GM20431 (cell line): Measurements from ENCODE around the gene GAS6.

ENCODE experiments used
- in situ Hi-C: fragments of 300-500 bp; cut with MseI, MboI; formaldehyde crosslinking; loops from one replicate; pipeline ENCODE4 v1.15.0; 2020; ENCODE audit warnings: low sequenced_read_pairs; ENCODE audit not compliant: unreplicated experiment

The GAS6 gene

DNA sequence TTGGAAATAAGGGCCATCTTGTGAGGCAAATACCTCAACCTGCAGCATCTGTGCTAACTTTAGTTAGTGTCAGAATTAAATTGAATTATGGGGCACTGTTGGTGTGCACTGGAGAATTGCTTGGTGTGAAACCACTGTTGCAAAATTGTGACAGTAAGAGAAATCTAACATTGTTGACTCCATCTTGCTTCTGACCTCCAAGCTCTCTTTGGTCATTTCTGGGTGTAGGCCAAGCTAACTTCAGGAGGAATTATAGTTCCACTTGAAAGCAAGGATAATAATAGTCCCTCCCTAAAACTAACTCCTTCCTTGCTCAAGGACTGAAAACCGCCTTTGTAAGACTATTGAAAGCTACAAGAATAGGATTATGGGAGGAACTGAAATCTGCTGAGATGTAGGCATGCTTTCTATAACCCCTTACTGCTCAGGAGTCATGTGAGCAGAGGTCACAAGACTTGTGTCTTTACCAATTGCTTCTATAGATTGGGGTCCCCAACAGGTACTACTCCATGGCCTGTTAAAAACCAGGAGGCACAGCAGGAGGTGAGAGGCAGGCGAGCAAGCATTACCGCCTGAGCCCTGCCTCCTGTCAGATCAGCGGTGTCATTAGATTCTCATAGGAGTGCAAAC lies 24.9 kb upstream of the GAS6 start:
- in situ Hi-C loops, result no loop called here

DNA sequence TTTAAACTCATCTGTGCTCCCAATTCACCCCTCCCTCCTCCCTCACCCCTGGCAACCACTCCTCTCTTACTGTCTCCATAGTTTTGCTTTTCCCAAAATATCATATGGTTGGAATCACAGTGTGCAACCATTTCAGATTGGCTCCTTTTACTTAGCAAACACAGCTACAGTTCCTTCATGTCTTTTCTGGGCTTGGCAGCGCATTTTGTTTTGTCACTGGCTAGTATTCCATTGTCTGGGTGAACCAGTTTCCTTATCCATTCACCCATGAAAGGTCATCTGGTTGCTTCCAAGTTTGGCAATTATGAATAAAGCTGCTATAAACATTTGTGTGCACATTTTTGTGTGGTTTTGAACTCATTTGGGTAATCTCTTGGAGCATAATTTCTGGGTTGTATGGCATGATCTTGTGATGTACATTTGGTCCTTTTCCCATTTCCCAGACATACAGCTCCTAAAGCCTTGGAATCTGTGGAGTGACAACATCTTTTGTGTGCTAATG lies 23.9 kb upstream of the GAS6 start:
- in situ Hi-C loops, result no loop called here

DNA sequence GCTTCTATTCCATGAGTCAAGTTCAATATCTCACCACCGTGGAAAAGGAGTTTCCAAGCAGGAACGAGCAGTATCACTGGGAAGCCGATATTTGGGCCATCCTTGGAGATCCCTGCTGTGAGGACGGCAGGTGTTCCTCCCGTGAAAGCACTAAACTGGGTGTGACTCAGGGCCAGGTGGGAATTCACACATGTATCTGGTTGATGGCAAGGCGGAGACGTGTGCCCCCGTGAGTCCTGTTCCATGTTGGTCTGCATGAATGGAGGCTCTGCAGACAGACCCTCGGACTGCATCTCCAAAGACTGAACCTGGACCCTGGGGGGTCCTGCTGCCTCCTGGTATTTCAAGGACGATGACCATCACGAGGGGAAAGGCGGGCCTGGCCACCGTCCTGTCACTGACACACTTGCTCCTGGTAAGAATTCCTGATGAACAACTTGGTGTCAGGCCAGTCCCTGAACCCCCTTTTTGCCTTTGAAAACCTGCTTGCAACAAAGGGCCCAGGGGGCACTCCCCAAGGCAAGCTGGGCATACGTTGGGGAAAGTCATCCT lies 22.8 kb upstream of the GAS6 start:
- in situ Hi-C loops, result no loop called here

DNA sequence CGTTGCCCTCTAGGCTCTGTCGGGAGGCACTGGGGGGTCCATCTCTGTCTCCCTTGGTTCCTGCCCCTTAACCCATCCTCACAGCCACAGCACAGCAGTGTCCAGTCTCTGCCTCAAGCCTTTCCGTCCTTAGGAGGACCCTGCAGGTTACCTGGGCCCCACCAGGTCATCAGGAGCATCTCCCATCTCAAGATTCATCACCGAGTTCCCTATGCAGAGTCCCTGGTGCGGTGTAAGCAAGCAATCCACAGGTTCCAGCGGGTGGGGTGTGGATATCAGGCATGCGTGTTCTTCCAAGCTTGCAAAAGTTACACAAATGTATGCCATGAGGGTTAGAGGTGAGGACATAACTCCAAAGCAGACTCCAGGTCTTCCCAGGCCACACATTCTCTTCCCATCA lies 20.9 kb upstream of the GAS6 start:
- in situ Hi-C loops, result no loop called here

DNA sequence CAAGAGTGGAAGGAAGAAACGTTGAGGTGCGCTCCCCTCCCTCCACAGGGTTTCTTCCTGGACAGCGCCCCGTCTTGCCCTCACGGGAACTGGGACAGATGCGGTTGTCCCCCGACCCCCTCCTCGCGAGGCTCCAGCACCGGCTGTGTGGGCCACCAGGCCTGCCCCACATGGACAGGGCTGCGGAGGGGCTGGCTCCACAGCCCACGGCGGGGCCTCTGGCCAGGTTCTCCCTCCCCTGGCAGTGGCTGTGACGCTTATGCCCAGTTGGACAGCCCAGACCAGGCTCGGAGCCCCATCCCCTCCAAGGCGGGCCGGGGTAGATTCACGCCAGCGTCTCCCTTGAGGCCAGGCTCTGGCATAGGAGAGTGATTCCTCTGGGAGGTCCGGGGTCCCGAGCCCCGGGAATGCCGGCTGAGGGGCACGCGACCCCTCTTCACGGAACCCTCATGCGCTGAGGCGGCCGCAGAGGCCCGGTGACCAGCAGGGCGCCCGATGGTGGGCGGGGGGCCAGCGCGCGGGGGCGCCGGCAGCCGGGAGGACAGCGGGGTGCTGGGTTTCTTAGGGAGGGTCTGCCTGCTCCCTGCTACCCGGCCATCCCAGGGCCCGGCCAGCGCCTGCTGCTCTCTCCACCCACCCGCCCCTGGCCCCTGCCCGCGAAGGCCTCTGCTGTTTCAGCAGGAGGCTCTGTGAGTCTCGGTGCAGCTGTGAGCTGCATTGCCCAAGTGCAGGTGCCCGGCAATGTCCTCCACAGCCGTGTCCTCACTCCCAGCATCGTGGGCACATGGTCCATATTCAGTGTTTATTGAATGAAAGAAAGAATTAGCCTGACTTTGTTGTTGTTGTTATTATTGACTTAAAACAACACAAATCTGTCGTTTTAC lies 20.3 kb upstream of the GAS6 start:
- in situ Hi-C loops, result no loop called here

DNA sequence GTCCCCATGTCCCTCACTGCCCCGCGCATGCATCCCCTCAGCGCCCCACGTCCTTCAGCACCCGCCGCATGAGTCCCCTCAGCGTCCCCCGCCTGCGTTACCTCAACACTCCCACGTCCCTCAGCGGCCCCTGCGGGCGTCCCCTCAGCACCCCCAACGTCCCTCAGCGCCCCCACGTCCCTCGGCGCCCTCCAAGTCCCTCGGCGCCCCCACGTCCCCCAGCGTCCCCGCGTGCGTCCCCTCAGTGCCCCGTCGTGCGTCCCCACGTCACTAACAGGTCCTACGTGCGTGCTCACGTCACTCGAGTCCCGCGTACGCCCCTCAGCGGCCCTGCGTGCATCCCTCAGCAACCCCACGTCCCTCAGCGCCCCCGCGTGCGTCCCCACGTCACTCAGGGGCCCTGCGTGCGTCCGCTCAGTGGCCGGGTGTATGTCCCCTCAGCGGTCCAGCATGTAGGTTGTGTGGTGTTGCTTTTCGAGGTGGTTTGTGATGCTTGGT lies 19.5 kb upstream of the GAS6 start:
- in situ Hi-C loops, result no loop called here

DNA sequence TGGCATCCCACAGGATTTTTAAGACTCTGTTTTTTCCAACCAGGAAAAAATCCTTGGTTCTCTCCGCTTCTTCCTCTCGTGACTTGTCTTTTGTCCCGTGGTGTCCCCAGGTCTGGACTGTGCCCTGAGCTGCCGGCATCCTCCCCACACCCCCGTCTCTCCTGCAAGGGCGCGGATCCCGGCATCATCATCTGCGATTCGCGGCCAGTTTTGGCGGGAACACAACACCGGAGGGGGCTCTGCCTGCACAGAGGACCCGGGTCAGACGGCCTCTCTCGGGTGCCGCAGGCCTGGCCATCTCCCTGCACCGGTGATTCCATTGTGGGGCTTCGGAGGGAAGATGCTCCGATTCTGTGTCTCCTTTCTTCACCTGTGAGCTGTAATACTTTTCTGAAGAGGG lies 18.8 kb upstream of the GAS6 start:
- in situ Hi-C loops, result no loop called here

DNA sequence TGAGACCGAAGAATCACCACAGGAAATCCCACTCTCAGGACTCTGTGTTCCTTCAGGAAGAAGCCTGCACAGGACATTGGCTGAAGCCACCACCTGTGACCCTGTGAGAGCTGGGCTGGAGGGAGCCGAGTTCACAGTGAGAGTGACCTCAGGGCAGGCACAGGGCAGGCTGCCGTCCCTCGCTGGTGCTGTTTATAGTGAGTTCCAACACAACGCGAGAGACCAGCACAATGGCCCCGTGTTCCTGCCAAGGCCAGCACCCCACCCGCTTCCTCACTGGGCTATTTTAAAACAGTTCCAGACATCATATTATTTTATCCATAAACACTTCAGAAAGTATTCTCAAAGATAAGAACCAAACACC lies 18.4 kb upstream of the GAS6 start:
- in situ Hi-C loops, result no loop called here

DNA sequence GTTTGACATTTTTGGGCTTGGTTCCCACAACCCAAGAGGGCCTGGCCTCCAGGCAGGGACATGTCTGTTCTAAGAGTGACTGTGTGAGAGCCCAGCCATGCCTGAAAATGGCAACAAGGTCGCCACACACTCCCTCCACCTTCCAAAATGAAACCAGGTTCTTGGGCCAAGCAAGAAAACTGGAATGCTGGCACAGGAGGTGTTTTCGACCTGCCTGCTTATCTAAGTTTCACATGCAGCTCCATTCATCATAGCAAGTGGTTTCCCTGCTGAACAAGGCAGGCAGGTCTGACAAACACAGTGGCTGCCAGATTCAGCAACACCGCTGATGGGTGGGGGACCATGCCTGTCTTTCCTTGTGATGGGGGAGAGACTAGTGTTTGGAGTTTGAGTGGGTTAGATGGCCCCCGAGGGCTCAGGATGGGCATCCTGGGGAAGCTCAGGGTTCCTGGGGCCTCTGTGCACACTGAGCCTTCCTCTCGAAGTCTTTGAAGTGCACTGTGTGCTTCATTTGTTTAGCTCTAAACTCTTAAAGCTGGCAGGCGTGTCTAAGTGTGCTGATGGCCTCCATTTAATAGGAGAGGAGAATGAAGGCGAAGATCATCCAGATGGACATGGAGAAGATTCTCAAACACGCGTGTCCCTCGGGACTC lies 17.9 kb upstream of the GAS6 start:
- in situ Hi-C loops, result no loop called here

DNA sequence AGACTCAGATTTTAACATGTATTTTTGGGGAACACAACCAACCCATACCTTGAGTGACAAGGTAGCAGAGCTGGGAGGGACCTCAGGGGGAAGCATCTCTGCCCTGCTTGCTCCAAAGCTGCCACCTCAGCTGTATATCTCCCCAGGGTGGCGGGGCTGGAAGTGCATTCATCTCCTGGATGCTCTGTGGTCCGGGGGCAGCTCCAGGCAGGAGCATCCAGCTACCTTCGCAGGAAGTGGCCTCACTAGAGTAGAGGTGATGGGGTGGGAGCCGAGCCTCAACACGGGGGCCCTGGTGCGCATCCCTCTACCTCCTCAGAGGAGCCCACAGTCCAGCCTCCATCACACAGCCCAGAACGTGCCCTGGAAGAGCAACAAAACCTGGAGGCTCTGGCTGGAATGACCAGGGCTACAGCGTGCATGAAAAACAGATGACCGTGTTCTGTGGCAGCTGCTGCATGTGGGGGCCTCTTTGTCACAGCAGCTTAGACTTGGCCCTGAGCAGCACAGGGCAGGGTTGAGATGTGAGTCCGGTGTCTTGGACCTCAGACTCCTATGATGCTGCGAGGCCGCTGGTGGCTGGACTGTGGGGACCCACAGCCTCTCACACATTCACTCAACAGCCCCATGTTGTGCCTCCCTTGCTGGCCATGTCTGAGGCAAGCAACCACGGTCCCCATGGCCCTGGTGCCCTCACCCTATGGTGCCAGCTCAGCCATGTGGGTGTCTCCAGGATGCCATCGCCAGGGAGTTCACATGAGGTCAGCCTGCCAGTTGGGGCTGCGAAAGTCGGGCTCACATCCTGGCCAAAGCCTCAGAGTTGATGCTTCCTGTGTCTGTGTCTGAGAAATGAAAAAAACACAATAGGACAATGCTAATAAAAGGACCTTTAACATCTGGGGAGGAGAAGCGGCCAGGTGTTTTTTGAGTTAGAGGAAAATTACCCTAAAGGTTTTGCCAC lies 17.1 kb upstream of the GAS6 start:
- in situ Hi-C loops, result no loop called here

DNA sequence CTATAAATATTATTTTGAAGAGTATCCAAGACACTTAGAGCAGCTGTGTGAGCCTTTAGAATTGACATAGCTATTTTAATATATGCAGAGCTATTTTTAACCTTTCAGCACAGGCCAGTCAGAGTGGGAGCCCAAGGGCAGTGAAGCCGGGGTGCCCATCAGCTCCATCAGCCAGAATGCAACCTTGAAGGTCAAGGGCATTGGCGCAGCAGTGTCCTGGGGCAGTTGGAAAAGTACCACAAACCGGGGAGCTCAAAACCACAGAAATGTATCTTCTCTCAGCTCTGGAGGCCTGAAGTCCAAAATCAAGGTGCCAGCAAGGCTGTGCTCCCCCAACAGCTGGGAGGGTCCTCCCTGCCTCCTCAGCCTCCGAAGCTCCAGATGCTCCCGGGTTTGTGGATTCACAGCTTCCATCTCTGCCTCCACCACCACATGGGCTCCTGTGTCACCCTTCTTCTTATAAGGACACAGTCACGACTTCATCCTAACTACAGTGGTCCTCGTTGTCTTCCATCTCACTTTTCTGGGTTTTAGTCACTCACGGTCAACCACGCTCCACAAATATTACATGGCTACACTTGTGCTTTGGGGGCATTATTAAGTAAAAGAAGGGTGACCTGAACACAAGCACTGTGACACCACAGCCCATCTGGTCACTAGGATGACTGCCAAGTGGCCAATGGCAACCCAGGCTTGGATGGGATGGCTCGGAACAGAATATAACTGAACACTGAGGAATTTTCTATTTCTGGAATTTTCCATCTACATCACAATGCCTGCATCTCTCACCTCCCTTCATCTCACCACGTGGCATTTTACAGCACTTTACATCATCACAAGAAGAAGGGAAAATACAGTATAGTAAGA lies 15.9 kb upstream of the GAS6 start:
- in situ Hi-C loops, result no loop called here

DNA sequence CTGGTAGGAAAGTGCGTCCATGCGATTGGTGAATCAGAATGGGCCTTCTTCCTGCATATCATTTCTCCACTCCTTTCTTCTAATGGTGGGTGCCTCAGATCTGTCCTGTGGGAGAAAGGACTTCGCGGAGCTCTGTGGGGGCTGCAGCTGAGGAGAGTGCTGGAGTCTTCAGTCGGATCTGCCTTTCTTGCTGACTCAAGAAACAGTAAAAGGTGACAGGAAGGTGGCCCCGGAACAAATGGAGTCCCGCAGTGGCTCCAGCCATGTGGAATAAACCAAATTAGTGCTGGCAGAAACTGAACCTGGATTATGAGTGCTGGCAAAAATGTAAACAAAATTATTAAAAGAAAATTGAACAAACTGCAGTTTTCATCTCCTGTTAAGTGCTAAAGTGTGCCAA lies 15.1 kb upstream of the GAS6 start:
- in situ Hi-C loops, result no loop called here

DNA sequence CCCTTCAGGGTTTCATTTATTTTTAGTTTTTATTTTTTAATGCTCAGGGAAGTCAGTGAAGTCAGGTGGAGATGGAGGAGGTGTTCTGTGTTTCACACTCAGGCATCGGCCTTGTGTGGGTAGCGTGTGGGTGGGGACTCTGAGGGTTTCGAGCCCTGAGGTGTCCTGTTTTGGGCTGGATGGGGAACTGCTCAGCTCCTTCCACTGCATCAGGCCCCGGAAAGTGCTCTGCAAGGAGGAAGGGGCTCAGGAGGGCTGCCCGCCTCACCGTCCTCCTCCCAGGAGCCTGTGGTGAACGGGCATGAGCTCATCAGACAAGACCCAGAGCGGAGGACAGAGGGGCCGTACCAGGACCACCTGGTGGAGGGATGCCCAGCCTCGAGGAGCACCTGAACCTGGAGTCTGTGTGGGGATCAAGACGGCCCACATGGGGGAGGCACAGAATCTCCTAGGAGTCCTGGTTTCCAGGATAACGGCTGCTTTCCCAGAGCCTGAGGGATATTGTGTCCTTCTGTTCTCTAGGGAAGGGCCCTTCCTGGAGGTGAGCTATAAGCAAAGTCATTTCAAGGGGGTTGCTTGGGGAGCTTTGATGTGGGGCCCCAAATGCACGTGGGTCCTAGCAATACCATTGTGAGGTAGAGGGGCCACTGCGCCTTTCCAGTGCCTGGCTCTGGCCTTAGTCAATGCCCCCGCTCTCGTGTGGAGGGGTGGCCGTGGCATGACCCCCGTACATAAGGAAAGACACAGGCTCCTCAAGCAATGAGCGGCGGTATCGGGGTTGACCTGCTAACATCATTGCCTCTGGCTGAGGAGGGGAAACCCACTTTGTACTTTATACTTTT lies 13.5 kb upstream of the GAS6 start:
- in situ Hi-C loops, result no loop called here

DNA sequence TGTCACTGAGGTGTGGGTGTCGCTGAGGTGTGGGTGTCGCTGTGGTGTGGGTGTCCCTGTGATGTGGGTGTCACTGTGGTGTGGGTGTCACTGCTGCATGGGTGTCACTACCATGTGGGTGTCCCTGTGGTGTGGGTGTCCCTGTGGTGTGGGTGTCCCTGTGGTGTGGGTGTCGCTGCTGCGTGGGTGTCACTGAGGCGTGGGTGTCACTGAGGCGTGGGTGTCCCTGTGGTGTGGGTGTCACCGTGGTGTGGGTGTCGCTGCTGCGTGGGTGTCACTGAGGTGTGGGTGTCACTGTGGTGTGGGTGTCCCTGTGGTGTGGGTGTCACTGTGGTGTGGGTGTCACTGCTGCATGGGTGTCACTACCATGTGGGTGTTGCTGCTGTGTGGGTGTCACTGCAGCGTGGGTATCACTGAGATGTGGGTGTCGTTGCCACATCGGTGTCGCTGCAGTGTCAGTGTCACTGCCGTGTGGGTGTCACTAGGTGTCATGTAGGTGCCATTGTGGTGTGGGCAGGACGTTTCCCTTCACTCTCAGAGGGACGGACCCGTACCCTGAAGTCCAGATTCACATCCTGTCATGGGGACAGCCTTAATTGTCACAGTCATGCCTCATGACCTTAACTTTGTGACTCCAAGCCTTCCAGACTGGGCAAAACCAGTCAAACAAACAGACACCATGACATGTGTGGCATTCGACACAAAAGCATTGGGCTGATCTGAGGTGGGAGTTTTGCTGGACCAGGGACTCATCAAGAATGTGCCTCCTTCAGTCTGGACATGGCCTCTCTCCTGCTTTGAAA lies 12.7 kb upstream of the GAS6 start:
- in situ Hi-C loops, result no loop called here

DNA sequence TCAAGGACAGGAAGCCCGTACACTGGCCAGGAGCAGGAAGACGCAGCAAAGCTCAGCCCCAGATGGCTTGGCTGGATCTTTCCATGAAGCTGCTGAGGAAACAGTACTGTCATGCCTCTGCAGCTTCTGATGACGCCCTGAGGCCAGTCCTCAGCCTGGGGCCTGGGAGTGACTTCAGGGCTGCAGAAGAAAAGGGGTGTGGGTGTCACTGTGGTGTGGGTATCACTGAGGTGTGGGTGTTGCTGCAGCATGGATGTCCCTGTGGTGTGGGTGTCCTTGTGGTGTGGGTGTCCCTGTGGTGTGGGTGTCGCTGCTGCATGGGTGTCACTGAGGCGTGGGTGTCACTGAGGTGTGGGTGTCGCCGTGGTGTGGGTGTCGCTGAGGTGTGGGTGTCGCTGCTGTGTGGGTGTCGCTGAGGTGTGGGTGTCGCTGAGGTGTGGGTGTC lies 12.0 kb upstream of the GAS6 start:
- in situ Hi-C loops, result no loop called here

DNA sequence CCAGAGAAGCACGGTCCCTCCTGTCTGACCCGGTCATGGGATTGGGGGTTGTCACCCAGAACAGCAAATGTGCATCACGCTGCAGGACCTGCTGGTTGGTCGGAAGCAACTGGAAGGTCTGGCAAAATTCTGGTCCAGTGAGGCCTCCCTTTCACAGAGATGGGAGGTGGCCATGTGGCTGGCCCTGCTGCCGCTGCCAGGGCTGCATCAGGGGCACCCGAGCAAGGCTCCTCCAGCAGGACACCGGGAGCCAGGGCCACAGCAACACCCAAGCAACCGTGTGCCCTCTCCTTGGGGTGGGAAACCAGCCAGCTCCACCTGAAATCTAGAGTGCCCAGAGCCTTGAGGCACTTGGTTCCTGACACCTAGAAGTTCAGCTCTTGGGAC lies 11.5 kb upstream of the GAS6 start:
- in situ Hi-C loops, result no loop called here
